Superior temporal gyrus (tissue), 1 donor: ENCODE data around the gene PRKCA.

ENCODE experiments used
- DNase-seq: peaks from one replicate; pipeline ENCODE4 v3.0.0-alpha.2; 2016; ENCODE audit errors: extremely low spot score

Gene PRKCA

DNA sequence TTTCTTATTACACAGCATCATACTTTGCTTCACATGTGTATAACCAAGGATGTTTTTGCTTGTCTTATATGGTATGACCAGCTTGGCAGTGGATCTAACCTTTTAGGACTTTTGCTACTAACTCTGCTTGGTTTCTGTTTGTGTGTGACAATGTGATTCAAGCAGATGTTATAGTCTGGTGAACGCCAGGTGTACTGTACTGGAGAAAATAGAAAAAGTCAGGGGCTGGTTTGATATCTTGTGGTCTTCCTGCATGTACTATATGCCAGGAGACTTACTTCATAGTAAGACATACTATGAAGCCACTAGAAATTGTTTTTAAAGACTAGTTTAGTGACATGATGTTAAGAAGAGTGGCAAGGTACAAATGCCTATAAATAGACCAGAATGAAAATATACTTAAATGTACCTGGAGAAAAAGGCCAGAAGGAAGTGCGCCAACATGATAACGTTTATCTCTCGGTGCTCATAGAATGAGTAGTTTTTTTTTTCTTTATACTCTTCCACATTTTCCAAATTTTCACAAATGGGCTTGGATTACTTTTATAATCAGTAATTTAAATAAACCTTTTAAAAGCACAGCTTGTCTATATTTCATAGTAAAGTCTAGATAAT lies 112.3 kb downstream of the PRKCA start:
- no peak for DNase-seq

DNA sequence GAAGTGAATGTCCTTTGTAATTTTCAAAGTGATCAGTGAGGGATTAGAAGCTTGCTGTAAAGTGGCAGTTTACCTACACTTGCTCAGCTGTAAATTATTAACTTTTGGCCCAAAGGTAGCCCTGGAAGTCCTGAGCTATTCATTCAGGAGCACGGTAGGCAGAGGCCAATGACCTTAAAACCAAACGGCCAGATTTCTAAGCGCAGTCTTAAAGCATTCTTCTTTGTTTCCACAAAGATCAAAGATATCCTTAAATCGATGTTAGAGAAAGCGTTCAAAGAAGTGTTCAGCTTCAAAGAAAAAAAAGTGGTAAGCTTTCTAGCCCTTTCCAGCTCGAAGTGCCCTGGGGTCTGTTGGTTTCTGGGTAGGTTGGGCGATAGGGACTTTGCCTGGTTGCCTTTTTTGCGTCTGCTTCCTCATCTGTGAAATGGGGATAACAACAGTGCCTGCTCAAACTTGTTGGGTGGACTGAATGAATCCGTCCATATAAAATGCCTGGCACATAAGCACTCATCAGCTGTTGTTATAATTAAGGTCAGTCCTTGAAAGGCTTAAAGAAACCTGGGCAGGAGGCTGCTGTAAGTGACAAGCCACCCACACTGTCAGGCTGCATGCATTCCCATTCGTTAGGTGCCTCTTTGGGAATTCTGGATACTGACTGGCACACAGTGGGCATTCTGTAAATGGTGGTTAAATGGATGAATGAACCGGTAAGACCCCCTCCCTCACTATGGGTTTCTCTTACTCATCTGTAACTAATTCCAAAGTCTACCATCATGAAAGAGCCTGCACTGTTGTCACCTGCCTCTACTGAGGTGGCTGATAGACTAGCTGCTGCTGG lies 113.2 kb downstream of the PRKCA start:
- no peak for DNase-seq

DNA sequence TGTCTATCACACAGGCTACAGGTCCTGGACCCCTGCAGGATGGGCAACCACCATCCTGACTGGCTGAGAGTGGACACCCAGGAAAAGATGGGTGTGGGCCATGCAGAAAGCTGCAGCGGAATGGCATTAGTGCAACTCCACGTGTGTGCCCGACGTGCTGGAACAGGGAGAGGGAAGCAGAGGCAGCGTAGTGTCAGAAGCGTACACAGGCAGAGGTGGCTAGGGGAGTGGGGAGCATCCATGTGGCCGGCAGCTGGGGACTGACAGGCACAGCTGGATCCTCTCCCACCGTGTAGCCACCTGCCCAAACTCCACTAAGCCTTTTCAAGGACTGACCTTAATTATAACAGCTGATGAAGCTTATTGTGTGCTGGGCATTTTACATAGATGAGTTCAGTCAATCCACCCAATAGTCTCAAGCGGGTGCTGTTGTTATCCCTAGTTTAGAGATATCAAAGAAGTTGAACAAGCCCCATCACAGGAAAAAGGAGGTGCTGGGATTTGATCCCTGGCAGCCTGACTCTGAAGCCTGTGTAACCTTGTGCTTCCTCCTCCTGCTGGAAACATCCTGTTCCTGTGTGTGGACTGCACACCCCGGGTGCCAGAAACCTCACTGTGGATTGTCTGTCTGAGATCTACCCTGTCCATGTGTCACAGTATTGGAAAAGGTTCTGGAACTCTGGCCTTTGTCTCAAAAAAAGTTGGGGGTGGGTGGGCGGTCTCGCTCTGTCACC lies 114.0 kb downstream of the PRKCA start:
- DNase-seq: no peak

DNA sequence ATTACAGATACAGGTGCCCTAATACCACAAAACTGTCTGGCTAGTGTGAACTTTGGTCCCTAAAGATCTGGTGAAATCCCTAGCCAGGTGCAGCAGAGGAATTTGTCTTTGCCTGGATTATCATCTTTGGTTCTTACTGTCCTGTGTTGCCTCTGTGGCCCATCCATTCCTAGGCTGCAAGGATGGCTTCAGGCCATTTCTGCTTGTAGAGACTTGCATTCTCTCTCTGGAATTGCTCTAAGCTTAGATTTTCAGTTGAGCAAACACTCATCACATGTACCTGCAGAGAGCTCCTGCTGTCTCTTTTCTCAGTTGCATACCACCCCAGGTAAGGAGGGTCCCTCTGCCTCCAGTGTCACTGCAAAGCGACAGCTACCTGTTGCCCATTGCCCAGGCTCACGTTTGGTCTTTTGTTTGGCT lies 114.9 kb downstream of the PRKCA start:
- no peak for DNase-seq

DNA sequence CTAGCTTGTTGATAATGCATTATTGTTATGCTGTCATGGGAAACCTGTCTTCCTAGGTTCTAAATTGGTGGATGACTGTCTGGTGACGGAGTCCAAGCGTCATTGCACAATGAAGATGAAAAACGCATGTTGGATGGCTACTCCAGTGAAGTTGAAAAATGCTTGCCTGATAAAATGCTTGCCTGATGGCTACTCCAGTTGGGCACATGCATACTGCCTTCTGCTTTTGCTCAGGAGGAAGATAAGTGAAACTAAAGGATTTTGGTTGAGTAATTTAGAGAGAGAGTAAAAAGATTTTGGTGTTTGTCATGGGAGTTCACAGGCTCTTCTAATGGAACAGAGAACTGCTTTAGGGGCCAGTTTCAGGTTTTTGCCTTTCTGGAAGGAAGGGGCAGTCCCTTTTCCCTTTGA lies 118.6 kb downstream of the PRKCA start:
- DNase-seq: no peak

GRCh38 chr17:66422186-66422585 lies 119.8 kb downstream of the PRKCA start:
- DNase-seq: no peak

DNA sequence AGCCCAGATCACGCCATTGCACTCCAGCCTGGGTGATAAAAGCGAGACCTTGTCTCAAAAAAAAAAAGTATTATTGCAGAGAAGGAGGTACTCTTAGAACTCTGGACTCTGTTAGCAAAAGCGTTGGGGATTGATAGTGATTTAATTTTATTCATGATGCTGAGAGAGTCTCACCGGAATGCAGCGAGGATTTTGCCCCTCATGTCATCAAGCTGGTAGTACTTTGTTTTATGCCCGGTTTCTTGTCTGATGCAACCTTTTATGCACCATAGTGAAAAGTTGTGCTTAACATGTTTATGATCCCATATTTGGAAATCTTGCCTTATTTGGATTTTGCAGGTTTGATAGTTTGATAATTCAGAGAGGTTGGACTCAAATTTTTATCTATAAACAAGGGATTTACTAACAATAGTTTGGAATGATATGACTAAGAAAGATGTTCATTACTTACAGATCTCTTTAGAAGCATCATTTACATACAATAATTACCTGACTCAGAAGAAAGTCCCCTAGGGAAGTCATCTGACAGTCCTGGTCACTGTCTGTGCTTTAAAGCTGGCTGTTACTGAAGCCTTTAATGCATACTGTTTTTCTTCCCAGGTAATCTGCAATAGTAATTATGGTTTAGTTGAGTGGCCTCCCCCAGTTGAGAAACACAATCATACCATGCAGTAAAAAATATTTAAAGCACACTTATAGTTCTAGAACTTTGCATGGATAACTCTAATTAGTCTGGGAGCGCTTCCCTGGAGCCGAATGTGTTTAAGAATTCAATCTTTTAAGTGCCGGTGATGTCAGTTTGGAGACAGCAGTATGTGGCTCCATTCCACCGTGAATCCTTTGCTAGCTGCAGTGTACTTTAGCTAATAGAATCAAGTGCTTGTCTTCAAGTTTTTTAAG lies 120.9 kb downstream of the PRKCA start:
- no peak for DNase-seq

GRCh38 chr17:66425756-66426396 lies 123.5 kb downstream of the PRKCA start:
- no peak for DNase-seq

DNA sequence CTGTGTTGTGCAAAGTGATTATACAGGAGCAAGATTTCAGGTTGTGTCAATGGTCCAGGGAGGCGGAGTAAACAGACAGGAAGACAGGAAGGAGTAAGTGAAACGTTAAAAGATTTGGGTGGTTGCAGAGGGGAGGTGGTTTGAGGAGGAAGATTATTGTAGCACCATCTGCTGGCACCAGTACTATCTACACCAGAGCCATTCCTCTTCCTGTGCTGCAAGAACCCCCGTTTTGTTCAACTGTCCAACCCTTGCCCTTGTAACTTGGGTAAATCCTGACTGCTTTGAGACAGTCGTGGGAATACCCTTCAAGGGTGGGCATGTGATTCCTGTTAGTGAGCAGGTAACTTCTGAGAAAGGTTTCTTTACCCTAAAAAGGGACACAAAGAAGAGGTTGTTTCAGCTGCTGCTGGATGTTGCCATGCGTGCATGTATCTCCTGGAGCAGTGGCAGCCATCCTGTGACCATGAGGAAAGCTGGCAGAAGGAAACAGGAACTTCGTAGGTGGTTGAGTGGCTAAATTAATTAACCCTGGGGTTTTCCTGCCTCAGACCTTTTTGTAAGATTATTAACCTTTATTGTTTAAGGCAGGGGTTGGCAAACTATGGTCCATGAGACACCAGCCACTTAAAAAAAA lies 124.1 kb downstream of the PRKCA start:
- DNase-seq: no peak

GRCh38 chr17:66427134-66427533 lies 124.7 kb downstream of the PRKCA start:
- no peak for DNase-seq

GRCh38 chr17:66429680-66430079 lies 127.3 kb downstream of the PRKCA start:
- DNase-seq: no peak

- no peak for DNase-seq
Observed at GRCh38 chr17:66430846-66431795, 128.7 kb downstream of the PRKCA start.

- no peak for DNase-seq
Observed at GRCh38 chr17:66431910-66432309, 129.5 kb downstream of the PRKCA start.

DNA sequence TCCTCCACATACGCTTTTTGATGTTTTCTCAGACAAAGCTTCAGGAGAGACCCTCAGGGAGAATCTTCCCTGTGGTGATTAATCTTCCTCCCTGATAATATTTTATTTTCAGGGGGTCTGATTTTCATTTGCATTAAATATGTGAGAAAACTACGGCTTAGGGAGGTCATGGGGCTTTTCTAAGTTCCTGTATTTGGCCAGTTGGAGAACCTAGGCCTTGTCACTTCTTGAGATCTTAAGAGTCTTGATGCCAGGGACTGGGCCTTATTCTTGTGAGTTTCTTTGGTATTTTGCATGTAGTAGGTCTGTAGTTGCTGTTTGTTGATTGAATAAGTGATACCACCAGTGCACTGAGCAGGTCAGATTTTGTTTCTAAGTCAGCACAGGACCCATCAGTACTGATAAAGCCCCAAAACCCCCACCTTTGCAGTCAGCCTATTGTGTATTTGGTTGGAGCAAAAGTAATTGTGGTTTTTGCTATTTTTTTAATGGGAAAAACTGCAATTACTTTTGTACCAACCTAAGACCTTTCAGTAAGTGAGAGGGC lies 130.1 kb downstream of the PRKCA start:
- no peak for DNase-seq

DNA sequence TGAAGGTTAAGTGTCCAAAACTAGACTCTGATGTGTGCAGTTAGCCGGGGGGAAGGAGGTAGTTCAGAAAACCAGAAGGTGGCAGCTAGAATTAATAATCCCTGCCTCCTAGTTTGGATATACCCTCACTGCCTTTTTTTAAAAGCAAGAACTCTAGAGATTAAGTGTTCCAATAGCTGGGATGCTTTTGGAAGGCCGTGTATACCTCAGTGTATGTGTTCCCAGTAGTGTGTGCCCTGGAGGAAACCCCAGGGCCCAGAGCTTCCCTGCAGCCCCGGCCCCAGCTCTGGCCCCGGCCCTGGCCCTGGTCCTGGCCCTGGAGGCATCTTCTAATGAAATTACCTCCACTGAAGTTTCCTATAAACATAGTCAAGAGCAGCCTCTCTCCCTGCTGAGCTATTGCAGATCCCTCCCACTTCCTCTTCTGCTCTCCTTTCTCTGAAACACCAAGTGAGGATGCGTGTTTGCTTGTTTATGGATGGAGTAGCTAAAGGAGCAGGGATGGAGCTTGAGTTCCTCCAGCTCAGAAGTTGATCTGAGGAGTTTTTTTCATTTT lies 130.7 kb downstream of the PRKCA start:
- no peak for DNase-seq

- no peak for DNase-seq
Observed at GRCh38 chr17:66435182-66435581, 132.8 kb downstream of the PRKCA start.

GRCh38 chr17:66436631-66437030 lies 134.2 kb downstream of the PRKCA start:
- DNase-seq: no peak

DNA sequence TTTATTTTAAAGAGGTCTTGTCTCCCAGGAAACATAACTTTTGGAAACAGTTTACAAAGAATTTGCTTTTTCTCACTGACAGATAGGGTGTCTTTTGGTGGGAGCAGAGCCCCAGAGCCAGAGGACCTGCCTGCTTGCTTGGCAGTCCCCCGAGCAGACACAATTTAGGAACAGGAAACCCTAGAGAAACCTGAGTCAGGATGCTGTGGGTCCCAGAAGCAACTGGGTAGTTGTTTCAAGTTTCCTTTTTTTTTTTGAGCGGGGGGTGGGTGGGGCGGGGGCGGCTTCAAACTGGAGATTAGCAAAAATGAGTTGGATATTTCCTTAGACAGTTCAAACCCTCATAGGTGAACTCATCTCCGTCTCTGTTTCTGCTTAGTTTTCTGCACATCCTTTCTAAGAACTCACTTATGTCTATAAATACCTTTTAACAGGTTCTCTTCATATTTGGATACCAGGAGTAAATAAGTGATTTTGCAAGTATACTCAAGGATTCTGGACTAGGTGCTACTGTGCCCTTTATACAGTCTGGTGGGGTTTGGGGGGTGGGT lies 135.1 kb downstream of the PRKCA start:
- no peak for DNase-seq

GRCh38 chr17:66438101-66438500 lies 135.7 kb downstream of the PRKCA start:
- DNase-seq: no peak
